Measurements from ENCODE around the gene COPS7A. TPM values are rescaled to one million over a fixed set of nuclear protein-coding genes. Genes with fewer than 3 reads are reported as not detected.

The COPS7A gene
- total RNA-seq, 1 donor, result 79.9 TPM

Small RNA genes within 50 kb of the gene (small RNA-seq; reads per million reads assigned to genes)
- not detected for gene RNU6-781P

Other genes starting within 250 kb of the COPS7A start
- gene MRPL51, start 230.8 kb upstream of the COPS7A start, total RNA-seq, result 86.8 and 101 TPM in 2 replicates
- 40.6 and 52.7 TPM in 2 replicates for gene NCAPD2, start 229.9 kb upstream of the COPS7A start, total RNA-seq
- 6,118 and 7,175 TPM in 2 replicates for gene GAPDH, start 189.5 kb upstream of the COPS7A start, total RNA-seq
- gene IFFO1, start 168.0 kb upstream of the COPS7A start, total RNA-seq, result 9.9 and 11.9 TPM in 2 replicates
- gene NOP2, start 155.8 kb upstream of the COPS7A start, total RNA-seq, result 25.4 and 26.8 TPM in 2 replicates
- gene CHD4, start 116.7 kb upstream of the COPS7A start, total RNA-seq, result 231 and 240 TPM in 2 replicates
- gene LPAR5, start 88.1 kb upstream of the COPS7A start, total RNA-seq, result not detected in 2 replicates
- gene ACRBP, start 76.6 kb upstream of the COPS7A start, total RNA-seq, result 0.64 TPM in 1 of 2 replicates, not detected in the other
- 23.8 and 25.5 TPM in 2 replicates for gene ING4, start 60.9 kb upstream of the COPS7A start, total RNA-seq
- 19.4 and 20.3 TPM in 2 replicates for gene ZNF384, start 34.7 kb upstream of the COPS7A start, total RNA-seq
- gene PIANP, start 23.2 kb upstream of the COPS7A start, total RNA-seq, result not detected in 2 replicates
- 160 and 229 TPM in 2 replicates for gene MLF2, start 29.1 kb downstream of the COPS7A start, total RNA-seq
- gene PTMS, start 42.3 kb downstream of the COPS7A start, total RNA-seq, result 150 and 167 TPM in 2 replicates
- 0.43 and 0.64 TPM in 2 replicates for gene LAG3, start 48.5 kb downstream of the COPS7A start, total RNA-seq
- 1.7 and 1.9 TPM in 2 replicates for gene CD4, start 65.5 kb downstream of the COPS7A start, total RNA-seq
- gene GPR162, start 97.8 kb downstream of the COPS7A start, total RNA-seq, result 2.6 and 3.0 TPM in 2 replicates
- gene P3H3, start 104.4 kb downstream of the COPS7A start, total RNA-seq, result 91.1 and 117 TPM in 2 replicates
- 1.7 and 3.9 TPM in 2 replicates for gene GNB3, start 116.9 kb downstream of the COPS7A start, total RNA-seq
- 18.4 and 21.2 TPM in 2 replicates for gene CDCA3, start 127.2 kb downstream of the COPS7A start, total RNA-seq
- gene USP5, start 128.1 kb downstream of the COPS7A start, total RNA-seq, result 91.5 and 96.7 TPM in 2 replicates
- 620 and 695 TPM in 2 replicates for gene TPI1, start 143.5 kb downstream of the COPS7A start, total RNA-seq
- gene SPSB2, start 149.3 kb downstream of the COPS7A start, total RNA-seq, result 6.0 and 8.7 TPM in 2 replicates
- gene LRRC23, start 180.8 kb downstream of the COPS7A start, total RNA-seq, result 4.7 and 5.5 TPM in 2 replicates
- 3.5 and 5.2 TPM in 2 replicates for gene ENO2, start 190.5 kb downstream of the COPS7A start, total RNA-seq
- 11.3 and 16.4 TPM in 2 replicates for gene ATN1, start 203.9 kb downstream of the COPS7A start, total RNA-seq
- not detected in 2 replicates for gene RNU7-1, start 219.8 kb downstream of the COPS7A start, total RNA-seq
- 94.7 and 96.7 TPM in 2 replicates for gene C12orf57, start 220.0 kb downstream of the COPS7A start, total RNA-seq
- gene PTPN6, start 227.3 kb downstream of the COPS7A start, total RNA-seq, result not detected in 2 replicates
- 143 and 155 TPM in 2 replicates for gene PHB2, start 246.6 kb downstream of the COPS7A start, total RNA-seq
- gene EMG1, start 246.9 kb downstream of the COPS7A start, total RNA-seq, result 32.9 and 44.9 TPM in 2 replicates